ENCODE measurements around the gene ZSCAN16. TPM values are rescaled to one million over a fixed set of nuclear protein-coding genes. Genes with fewer than 3 reads are reported as not detected.

The ZSCAN16 gene
- total and polyA plus RNA-seq, 2 of the 13 experiments (the other 11 are each of a cell fraction or from before 2014, with no cell fraction given), result 5.7 to 12.7 TPM

DNA sequence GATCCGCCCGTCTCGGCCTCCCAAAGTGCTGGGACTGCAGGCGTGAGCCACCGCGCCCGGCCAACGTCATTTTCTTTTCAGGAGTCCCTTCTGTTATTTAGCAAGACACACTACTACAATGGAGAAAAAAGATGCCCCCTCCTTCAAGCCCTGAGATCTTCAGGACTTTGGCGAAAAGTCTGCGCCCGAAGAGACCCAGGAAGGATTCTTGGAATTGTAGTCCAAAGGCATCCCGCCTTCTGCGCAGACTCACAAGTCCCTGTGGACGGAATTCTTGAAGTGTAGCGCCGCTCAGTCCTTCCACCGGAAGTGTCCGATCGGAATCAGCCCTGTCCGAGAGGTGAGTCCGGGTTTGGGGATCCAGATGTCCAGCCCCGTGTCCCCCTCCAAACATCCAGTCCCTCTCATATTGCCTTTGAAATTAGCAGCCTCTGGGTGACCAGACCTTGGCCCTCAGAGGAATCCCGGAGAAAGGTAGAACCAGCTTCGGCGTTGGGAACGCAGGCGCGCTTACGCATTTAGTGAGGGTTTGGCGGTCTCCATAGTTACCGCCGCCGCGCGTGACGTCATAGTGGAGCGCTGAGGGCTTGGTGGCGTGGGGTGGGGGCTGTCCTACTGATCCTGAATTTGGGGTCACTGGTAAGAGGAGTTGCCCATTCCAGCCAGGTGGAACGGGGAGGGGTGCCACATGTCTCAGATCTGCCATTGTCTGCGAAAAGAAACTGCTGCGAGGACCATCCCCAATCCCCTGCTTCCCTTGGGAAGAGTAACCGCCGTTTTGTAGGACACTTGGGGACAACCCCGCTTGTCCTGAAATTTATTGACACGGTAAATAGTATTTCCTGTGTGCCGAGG is 43.6 kb upstream of the ZSCAN16 start (continued):
- TF ChIP-seq ZNF780A (CRISPR knock-in tag; IDR thresholded peaks at IDR 0.05), result no peak
- no peak for TF ChIP-seq NFE2L1 (CRISPR knock-in tag; IDR thresholded peaks at IDR 0.05; ENCODE audit: borderline replicate concordance)
- TF ChIP-seq, protein P1, sequence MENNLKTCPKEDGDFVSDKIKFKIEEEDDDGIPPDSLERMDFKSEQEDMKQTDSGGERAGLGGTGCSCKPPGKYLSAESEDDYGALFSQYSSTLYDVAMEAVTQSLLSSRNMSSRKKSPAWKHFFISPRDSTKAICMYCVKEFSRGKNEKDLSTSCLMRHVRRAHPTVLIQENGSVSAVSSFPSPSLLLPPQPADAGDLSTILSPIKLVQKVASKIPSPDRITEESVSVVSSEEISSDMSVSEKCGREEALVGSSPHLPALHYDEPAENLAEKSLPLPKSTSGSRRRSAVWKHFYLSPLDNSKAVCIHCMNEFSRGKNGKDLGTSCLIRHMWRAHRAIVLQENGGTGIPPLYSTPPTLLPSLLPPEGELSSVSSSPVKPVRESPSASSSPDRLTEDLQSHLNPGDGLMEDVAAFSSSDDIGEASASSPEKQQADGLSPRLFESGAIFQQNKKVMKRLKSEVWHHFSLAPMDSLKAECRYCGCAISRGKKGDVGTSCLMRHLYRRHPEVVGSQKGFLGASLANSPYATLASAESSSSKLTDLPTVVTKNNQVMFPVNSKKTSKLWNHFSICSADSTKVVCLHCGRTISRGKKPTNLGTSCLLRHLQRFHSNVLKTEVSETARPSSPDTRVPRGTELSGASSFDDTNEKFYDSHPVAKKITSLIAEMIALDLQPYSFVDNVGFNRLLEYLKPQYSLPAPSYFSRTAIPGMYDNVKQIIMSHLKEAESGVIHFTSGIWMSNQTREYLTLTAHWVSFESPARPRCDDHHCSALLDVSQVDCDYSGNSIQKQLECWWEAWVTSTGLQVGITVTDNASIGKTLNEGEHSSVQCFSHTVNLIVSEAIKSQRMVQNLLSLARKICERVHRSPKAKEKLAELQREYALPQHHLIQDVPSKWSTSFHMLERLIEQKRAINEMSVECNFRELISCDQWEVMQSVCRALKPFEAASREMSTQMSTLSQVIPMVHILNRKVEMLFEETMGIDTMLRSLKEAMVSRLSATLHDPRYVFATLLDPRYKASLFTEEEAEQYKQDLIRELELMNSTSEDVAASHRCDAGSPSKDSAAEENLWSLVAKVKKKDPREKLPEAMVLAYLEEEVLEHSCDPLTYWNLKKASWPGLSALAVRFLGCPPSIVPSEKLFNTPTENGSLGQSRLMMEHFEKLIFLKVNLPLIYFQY (CRISPR knock-in tag; IDR thresholded peaks at IDR 0.05; ENCODE audit: borderline replicate concordance), result no peak; the same call in 1 of the 2 replicates
- peak; percentile 85; the same call in 1 of the 2 replicates for TF ChIP-seq ZNF33B (CRISPR knock-in tag; IDR thresholded peaks at IDR 0.05)
- TF ChIP-seq ZNF17 (CRISPR knock-in tag; IDR thresholded peaks at IDR 0.05), result no peak
- TF ChIP-seq RARG (CRISPR knock-in tag; IDR thresholded peaks at IDR 0.05; ENCODE audit: low read depth), result no peak
- no peak; the same call in 1 of the 2 replicates for TF ChIP-seq ZFYVE20 (CRISPR knock-in tag; IDR thresholded peaks at IDR 0.05; ENCODE audit: borderline replicate concordance, low read depth)
- no peak for TF ChIP-seq ZNF670 (CRISPR knock-in tag; IDR thresholded peaks at IDR 0.05; ENCODE audit: borderline replicate concordance)
- peak; percentile 93 for TF ChIP-seq ZNF792 (CRISPR knock-in tag; IDR thresholded peaks at IDR 0.05)
- no peak for TF ChIP-seq ZNF562 (CRISPR knock-in tag; IDR thresholded peaks at IDR 0.05; ENCODE audit: borderline replicate concordance)
- TF ChIP-seq HNRNPK (IDR thresholded peaks at IDR 0.05; ENCODE audit: low read depth, low read length, poor library complexity, severe bottlenecking), result no peak
- peak; percentile 99 for TF ChIP-seq GABPA (IDR thresholded peaks at IDR 0.05; ENCODE audit: low read depth, low read length)
- TF ChIP-seq GABPA (CRISPR knock-in tag; IDR thresholded peaks at IDR 0.05; ENCODE audit: low read depth), result peak; percentile 100
- peak; percentile 83; the same call in 1 of the 2 replicates for TF ChIP-seq ZNF225 (CRISPR knock-in tag; IDR thresholded peaks at IDR 0.05)
- peak; percentile 52; the same call in 1 of the 2 replicates for TF ChIP-seq NFYC (CRISPR knock-in tag; IDR thresholded peaks at IDR 0.05)
- TF ChIP-seq ZNF230 (CRISPR knock-in tag; IDR thresholded peaks at IDR 0.05), result peak; percentile 81
- no peak; the same call in 1 of the 2 replicates for TF ChIP-seq ZFP82 (CRISPR knock-in tag; IDR thresholded peaks at IDR 0.05; ENCODE audit: borderline replicate concordance)
- peak; percentile 94 for TF ChIP-seq BORCS8-MEF2B (CRISPR knock-in tag; IDR thresholded peaks at IDR 0.05)
- peak; percentile 68 for TF ChIP-seq POLR2AphosphoS5 (IDR thresholded peaks at IDR 0.05; ENCODE audit: low read depth, low read length)
- peak; percentile 82 for TF ChIP-seq ZNF275 (CRISPR knock-in tag; IDR thresholded peaks at IDR 0.05; ENCODE audit: borderline replicate concordance)
- TF ChIP-seq ATF1 (CRISPR knock-in tag; IDR thresholded peaks at IDR 0.05), result peak; percentile 97
- TF ChIP-seq NPAS2 (CRISPR knock-in tag; IDR thresholded peaks at IDR 0.05; ENCODE audit: borderline replicate concordance), result no peak
- peak; percentile 94; the same call in 1 of the 2 replicates for TF ChIP-seq ZNF232 (CRISPR knock-in tag; IDR thresholded peaks at IDR 0.05; ENCODE audit: borderline replicate concordance)
- peak; percentile 24; the same call in 1 of the 2 replicates for TF ChIP-seq ARNT2 (CRISPR knock-in tag; IDR thresholded peaks at IDR 0.05; ENCODE audit: low read depth)
- 0 out of 2 replicates have a peak, but pooled peaks have one; percentile 1 for TF ChIP-seq NFE2L2 (IDR thresholded peaks at IDR 0.05; ENCODE audit: low read length)
- peak; percentile 75 for TF ChIP-seq ZFY (CRISPR knock-in tag; IDR thresholded peaks at IDR 0.05)
- no peak; the same call in 1 of the 2 replicates for TF ChIP-seq ZNF3 (CRISPR knock-in tag; IDR thresholded peaks at IDR 0.05)
